ENCODE data around the gene PWP1.

The PWP1 gene

DNA sequence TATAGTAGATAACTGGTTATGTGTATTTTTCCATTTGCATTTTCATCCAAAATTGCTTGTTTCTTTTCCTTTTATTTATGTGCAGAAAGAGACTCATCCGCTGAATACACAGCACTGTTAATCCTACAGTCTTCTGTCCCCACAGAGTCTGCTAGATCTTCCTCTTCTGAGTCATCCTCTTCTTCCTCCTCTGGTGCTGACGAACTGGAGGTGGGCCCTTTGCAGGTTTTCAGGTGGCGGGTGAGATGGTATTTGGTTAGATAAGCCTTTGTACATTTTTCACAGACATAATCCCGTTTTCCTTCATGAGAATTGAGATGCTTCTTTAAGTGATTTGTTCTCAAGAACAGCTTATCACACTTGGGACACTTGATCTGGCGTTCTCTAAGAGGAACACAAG, 48.5 kb downstream of the PWP1 start:
- Mint-ChIP-seq H3K36me3 (ENCODE audit: low read depth) (peaks cover 55% of the 10 kb centered on the region), H3K27ac (peak overlapping the region; percentile 5), H3K4me1 (peaks cover 6% of the 10 kb centered on the region), H3K4me3 (no peak overlapping the region), H3K9me3 (peaks cover 1% of the 10 kb centered on the region), H3K27me3 (ENCODE audit: low read depth, poor library complexity) (no peaks in the 10 kb centered on the region)
- DNase-seq, result no peak
- TF ChIP-seq, protein P1, sequence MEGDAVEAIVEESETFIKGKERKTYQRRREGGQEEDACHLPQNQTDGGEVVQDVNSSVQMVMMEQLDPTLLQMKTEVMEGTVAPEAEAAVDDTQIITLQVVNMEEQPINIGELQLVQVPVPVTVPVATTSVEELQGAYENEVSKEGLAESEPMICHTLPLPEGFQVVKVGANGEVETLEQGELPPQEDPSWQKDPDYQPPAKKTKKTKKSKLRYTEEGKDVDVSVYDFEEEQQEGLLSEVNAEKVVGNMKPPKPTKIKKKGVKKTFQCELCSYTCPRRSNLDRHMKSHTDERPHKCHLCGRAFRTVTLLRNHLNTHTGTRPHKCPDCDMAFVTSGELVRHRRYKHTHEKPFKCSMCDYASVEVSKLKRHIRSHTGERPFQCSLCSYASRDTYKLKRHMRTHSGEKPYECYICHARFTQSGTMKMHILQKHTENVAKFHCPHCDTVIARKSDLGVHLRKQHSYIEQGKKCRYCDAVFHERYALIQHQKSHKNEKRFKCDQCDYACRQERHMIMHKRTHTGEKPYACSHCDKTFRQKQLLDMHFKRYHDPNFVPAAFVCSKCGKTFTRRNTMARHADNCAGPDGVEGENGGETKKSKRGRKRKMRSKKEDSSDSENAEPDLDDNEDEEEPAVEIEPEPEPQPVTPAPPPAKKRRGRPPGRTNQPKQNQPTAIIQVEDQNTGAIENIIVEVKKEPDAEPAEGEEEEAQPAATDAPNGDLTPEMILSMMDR (IDR thresholded peaks at IDR 0.05), result no peak

DNA sequence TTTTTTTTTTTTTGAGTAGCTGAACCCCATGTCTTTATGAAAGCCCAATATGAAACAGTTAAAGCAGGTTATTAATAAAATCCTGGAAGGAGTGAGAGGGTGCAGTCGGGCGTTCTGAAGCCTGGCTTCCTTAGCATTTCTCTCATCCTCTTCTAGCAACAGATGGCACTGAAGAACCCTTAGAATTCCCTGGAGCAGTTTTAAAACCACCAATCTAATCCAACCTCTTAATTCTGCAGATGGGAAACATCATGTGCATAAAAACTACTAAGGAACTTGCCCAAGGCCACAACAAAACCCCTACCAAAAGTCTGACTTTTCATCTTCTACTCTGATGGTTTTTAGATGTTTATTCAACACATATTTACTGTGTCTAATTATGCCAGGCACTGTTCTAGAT, 50.2 kb downstream of the PWP1 start:
- Mint-ChIP-seq H3K9me3 (no peaks in the 10 kb centered on the region), H3K4me1 (peaks cover 6% of the 10 kb centered on the region), H3K4me3 (no peak overlapping the region), H3K27ac (no peak overlapping the region), H3K27me3 (ENCODE audit: low read depth, poor library complexity) (no peaks in the 10 kb centered on the region), H3K36me3 (ENCODE audit: low read depth) (peaks cover 67% of the 10 kb centered on the region)
- TF ChIP-seq, protein P1 (IDR thresholded peaks at IDR 0.05), result no peak
- DNase-seq, result no peak

DNA sequence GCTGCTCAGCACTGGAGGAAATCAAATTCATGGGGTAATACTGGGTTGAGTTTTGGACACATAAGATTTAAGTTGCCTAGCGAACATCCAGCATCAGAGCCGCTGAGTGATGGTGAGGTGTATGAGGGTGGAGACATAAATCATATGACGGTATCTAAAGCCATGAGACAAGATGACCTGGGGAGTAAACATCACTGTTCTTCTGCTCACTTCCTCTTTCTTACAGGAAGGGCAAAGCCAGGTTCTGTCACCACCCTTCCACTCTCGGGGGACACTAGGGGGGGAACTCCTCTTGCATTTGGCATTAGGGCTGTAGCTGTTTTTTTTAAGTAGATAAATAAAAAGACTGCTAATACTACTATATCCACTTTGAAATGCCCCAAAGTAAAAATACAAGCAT, 51.3 kb downstream of the PWP1 start:
- TF ChIP-seq, protein P1 (IDR thresholded peaks at IDR 0.05), result no peak
- Mint-ChIP-seq H3K27me3 (ENCODE audit: low read depth, poor library complexity) (no peaks in the 10 kb centered on the region), H3K27ac (no peak overlapping the region), H3K4me1 (peaks cover 3% of the 10 kb centered on the region), H3K36me3 (ENCODE audit: low read depth) (peaks cover 75% of the 10 kb centered on the region), H3K4me3 (no peak overlapping the region), H3K9me3 (no peaks in the 10 kb centered on the region)
- no peak for DNase-seq

DNA sequence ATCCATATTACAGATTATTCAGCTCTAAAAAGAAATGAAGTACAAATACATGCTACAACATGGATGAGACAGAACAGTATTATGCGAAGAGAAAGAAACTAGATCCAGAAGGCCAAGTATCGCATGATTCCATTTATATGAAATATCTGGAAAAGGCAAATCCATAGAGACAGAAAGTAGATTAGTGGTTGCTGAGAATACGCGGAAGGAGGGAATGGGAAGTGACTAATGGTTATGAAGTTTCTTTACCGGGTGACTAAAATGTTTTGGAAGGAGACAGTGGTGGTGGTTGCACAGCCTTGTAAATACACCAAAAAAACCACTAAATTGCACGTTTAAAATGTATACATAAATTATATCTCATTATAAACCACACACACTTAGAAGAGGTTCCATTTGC, 62.9 kb downstream of the PWP1 start:
- no peak for DNase-seq
- H3K4me1 Mint-ChIP-seq, result no peaks in the 10 kb centered on the region

DNA sequence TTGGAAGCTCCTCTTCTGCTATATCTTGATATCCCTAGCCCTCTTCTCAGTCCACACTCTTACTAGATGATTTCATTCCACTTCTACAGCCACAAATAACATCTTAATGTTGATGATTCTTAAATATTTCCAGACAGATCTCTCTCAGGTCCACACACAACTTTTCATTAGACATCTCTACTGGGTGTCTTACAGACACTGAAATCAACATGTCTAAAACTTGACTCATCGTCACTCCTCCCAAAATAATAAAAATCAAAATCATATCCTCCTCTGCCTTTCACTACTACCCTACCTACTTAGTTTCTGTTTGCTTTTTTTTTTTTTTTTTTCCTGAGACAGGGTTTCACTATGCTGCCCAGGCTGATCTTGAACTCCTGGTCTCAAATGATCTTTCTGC, 63.5 kb downstream of the PWP1 start:
- Mint-ChIP-seq H3K4me3 (no peak overlapping the region), H3K4me1 (no peaks in the 10 kb centered on the region), H3K9me3 (no peaks in the 10 kb centered on the region), H3K27ac (no peak overlapping the region), H3K27me3 (ENCODE audit: low read depth, poor library complexity) (no peaks in the 10 kb centered on the region), H3K36me3 (ENCODE audit: low read depth) (peaks cover 52% of the 10 kb centered on the region)
- TF ChIP-seq, protein P1 (IDR thresholded peaks at IDR 0.05), result no peak
- DNase-seq, result no peak

More for the DNA sequence above, 62.9 kb downstream of the PWP1 start:
- H3K36me3 Mint-ChIP-seq (ENCODE audit: low read depth), result peaks cover 48% of the 10 kb centered on the region
- TF ChIP-seq, protein P1 (IDR thresholded peaks at IDR 0.05), result no peak
- no peak overlapping the region for H3K27ac Mint-ChIP-seq
- H3K4me3 Mint-ChIP-seq, result no peak overlapping the region
- H3K27me3 Mint-ChIP-seq (ENCODE audit: low read depth, poor library complexity), result no peaks in the 10 kb centered on the region
- no peaks in the 10 kb centered on the region for H3K9me3 Mint-ChIP-seq

DNA sequence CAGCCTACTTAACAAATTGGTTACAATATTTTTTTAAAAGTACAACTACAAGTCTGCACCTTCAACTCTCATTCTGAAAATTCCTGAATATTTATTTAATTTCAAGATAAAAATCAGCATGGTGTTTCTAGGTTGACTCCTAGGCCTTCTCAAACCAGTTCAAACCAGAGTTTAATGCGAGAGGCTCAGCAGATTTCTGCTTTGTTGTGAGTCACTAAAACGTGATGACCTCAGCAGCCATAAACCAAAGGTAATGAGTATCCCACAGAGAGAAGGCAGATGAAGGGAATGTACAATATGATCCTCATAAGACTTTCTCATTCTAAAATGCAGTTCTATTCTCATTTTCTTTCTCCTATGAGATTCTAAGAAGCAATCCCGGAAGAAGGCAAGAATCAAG, 73.8 kb downstream of the PWP1 start:
- Mint-ChIP-seq H3K4me3 (peak overlapping the region; percentile 95), H3K9me3 (no peaks in the 10 kb centered on the region), H3K4me1 (peaks cover 29% of the 10 kb centered on the region), H3K36me3 (ENCODE audit: low read depth) (peaks cover 18% of the 10 kb centered on the region), H3K27ac (peak overlapping the region; percentile 97), H3K27me3 (ENCODE audit: low read depth, poor library complexity) (peaks cover 15% of the 10 kb centered on the region)
- TF ChIP-seq, protein P1 (IDR thresholded peaks at IDR 0.05), result no peak
- DNase-seq, result peak; percentile 8
